Measurements from ENCODE around the gene COL11A2.
A peak's percentile ranks its signal among the peaks of the same experiment; 100 is the strongest.
"Not testable (repeated sequence)": the region's sequence is repeated elsewhere in the genome, so short reads cannot be mapped to it uniquely, and the experiment has no call there.

COL11A2 gene

DNA sequence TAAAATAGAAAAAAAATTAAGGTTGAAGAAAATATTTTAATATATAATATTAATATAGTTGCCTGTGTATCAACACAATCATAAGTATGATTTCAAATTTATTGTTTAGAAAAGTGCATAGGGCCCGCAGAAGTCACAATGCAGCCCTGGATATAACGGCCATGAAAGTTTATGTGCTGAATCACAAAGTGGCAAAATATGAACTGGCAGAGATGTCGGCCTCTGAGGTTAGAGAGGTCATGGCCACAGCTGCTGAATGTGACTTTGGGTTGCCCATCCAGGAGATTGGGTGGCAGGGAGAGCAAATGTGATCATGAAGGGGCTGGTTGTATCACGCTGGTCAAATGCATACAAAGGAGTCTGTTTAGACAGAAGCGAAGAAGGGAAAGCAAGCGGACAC is 35.7 kb downstream of the COL11A2 start:
- no peak for DNase-seq (ENCODE audit: low read depth in 2 of 2)

DNA sequence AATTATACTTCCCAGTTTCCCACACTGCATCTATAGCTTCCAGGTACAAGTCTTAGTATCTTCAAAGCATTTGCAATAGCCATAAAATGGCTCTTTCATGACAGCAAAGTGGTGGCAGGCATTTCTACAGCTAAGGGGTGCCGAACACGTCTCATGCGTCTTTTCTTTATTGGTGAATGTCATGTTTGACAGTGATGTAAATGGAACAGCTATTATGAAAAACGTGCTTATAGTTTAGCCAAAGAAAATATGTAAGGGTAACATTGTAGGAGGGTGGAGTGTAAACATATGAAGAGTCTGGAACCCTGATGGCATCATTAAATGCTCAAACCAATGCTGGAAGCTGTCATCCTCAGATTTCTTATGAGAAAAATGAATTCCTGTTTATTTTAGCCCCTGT is 37.9 kb downstream of the COL11A2 start:
- DNase-seq (ENCODE audit: low read depth in 2 of 2) = no peak

DNA sequence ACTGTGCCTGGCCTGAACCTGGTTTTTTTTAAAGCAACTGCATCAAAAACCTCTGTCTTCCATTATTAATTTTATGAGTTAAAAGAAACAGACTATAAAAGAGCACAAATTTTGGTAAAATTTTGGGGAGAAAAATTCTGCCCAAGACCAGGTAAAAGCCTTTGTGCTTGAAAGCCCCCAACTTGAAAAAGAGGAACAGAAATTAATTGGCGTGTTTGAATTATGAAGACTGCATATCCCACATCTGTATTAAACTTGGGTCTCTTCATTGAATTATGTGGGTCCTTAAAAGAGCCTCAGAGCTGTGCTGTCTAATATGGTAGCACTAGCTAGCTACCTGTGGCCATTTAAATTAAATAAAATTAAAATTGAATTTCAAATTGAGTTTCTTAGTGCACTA is 41.2 kb downstream of the COL11A2 start:
- DNase-seq (ENCODE audit: low read depth in 2 of 2) = no peak

DNA sequence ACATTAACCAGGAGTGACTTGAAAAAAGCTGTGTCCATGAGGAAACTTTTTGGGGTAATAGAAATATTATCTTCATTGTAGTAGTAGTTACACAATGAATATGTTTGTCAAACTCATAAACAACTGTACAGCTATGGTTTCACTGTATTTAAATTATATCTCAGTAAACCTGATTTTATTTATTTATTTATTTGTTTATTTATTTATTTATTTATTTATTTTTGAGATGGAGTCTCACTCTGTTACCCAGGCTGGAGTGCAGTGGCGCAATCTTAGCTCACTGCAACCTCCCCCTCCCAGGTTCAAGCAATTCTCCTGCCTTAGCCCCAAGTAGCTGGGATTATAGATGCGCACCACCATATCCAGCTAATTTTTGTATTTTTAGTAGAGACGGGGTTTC is 41.7 kb downstream of the COL11A2 start:
- DNase-seq (ENCODE audit: low read depth in 2 of 2) = not testable (repeated sequence)

DNA sequence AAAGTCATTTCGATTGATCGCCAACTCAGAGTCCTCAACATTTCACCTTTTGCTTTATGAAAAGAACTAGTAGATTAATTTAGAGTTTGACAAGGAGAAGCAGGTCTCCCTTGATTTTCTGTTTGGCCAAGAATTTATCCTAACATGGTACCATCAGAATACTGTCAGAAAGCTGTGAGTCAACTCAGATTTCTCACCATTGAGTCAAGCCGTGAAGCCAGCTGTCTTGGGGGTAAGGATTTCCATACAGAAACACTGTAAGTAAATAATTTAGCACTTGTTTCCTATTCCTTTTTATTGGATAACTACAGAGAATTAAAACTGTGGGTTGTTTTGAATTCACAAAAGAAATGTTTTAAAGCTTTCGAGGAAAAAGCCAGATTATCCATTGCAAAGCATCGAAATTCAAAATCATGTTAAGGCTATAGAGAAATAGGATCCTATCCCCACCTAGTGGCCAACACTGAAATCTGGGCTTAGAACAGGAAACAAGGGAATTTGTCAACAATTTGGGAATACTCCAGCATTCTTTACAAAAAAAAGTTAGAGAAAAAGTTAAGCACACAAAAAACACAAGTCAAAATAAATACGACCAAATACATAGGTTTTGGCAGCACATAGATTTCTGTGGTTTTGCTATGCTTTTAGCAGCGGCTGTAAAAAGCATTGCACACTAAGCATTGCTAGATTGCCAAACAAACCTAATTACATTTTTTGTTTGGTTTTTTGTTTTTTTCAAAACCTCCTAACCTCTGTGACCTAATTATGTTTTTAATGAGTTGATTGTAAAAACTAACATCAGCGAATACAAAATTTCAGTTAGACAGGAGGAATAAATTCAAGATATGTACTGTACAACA is 44.2 kb downstream of the COL11A2 start:
- no peak for DNase-seq (ENCODE audit: low read depth in 2 of 2)

DNA sequence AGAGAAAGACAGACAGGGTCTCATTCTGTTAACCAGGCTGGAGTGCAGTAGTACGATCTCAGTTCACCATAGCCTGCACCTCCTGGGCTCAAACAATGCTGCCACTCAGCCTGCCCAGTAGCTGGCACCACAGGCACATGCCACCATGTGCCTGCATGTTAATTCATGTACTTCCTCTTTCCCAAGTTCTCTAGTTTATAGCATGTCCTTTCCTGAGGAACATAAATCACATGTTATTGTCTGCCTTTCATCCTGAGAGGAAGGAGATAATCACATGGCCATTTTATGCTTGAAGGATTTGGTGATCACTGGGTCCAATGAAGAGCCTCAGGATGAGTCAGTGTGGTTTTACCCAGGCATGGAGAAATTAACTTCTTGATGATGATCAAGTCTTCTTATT is 47.9 kb downstream of the COL11A2 start:
- DNase-seq (ENCODE audit: low read depth in 2 of 2) = no peak

DNA sequence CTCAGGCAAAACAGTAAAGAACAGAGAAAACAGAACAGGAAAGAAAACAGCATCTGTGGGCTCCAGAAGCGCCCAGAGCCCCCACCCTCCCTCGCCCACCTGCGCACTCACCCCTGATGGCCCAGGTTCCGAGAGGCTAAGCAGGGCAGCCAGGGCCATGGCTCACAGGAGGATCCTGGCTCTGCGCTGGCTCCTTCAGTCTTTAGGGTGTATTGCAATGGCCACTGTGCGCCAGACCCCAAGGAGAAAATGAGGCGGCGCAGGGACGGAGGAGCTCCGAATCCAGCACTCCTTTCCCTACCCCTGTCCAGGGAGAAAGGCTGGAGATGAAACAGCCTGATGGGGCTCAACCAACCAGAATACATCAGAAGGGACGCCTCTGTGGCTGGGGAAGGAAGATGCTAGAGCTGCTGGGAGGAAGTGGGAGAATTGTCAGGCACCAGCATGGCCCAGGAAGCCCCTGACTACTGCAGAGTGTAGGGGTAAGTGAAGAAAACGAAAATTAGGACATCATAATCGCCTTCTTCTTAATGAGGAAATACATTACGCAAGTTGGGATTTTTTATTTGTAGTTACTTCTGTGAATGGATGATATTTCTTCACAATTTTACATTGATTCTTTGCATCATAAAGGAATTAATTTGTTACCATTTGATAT is 49.0 kb downstream of the COL11A2 start:
- DNase-seq (ENCODE audit: low read depth in 2 of 2) = no peak

DNA sequence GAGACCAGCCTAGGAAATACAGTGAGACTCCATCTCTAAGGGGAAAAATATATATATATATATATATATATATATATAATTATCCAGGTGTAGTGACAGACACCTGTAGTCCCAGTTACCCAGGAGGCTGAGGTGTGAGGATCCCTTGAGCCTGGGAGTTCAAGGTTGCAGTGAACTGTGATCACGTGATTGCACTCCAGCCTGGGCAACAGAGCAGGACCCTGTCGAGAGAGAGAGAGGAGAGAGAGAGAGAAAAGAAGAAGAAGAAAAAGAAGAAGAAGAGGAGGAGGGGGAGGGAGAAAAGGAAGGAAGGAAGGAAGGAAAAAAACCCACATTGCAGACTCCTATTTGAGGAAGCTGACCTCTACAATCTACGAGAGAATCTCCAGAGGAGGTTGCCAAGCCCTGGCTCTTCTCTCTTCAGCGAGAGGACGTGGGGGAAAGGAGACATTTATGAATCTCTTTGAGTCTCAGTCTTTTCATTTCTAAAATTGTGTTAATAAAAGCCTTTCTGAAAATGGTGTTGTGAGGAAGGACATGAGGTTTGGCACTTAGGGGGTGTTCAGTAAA is 49.7 kb downstream of the COL11A2 start:
- no peak for DNase-seq (ENCODE audit: low read depth in 2 of 2)

DNA sequence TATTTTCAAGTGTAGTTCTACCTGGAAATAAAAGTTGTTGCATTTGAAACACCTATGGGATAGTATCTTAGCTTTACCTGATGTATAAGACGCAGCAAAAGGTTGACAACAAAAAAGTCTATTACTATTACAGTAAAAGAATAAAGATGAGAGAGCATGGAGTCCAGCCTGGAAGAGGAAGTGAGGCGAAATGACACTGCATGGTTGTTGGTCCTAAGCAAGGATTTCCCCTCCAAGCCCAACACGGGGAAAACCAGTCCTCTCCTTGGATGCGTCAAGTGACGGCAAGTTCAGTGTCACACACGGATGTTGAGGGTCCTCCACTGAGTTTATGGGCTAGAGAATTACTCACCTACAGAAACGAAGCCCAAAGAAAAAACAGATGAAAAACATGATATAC is 51.7 kb downstream of the COL11A2 start:
- no peak for DNase-seq (ENCODE audit: low read depth in 2 of 2)

DNA sequence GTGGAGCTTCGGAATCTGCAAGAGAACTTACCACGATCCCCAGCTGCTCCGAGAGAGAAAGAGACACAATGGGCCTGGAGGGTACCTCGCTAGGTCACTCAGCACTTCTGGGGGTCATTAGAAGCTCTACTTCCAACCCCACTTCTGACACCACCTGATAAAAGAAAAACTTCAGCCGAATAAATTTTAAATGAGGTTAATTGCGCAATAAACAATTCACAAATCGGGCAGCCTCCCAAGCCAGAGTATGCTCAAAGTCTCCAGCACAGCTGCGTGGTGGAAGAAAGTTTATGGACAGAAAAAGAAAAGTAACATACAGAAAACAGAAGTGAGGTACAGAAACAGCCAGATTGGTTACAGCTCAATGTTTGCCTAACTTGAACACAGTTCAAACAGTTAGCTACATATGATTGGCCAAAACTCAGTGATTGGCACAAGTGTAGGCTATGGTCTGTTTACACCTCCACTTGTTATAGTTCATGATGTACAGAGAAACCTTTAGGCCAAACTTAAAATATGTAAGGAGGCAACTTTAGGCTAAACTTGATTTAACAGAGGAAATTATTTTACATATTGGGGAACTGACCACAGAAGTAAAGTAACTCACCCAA is 52.6 kb downstream of the COL11A2 start:
- no peak for DNase-seq (ENCODE audit: low read depth in 2 of 2)

DNA sequence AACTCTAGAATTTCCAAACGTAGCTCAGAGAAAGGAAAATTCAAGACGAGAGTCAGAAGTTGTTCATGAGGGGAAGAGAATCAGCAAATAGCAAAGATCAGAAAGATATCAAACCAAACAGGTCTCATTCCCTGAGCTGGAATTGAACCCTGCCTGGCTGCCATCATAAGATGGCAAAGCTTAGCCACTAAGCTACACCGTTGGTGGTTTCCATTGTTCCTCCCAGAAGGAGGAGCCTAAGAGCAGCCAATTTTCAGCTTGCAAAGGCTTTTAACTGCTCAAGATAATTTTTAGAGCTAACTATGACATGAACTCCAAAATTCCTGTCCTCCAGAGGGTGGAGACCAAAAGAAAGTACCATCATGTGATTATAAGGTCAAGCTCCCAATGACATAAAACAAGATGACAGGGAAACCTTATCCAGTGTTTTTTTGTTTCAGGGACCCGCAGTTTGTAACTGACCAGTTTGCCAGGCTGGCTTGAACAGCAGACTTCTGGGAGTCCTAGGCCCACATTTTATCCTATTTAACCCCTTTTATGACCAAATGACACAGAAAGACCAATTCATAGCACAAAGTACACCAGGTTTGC is 55.9 kb downstream of the COL11A2 start:
- no peak for DNase-seq (ENCODE audit: low read depth in 2 of 2)

DNA sequence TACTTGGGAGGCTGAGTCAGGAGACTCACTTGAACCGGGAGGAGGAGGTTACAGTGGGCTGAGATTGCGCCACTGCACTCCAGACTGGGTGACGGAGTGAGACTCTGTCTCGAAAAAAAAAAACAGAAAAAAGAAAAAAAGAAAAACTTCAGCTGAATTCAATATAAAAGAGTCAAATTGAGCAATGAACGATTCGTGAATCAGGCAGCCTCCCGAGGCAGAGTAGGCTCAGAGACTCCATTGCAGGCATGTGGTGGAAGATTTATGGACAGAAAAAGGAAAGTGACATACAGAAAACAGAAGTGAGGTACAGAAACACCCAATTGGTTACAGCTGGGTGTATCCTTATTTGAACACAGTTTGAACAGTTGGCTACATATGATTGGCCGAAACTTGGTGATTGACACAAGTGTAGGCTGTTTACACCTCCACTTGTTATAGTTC is 60.2 kb downstream of the COL11A2 start:
- no peak for DNase-seq (ENCODE audit: low read depth in 2 of 2)

DNA sequence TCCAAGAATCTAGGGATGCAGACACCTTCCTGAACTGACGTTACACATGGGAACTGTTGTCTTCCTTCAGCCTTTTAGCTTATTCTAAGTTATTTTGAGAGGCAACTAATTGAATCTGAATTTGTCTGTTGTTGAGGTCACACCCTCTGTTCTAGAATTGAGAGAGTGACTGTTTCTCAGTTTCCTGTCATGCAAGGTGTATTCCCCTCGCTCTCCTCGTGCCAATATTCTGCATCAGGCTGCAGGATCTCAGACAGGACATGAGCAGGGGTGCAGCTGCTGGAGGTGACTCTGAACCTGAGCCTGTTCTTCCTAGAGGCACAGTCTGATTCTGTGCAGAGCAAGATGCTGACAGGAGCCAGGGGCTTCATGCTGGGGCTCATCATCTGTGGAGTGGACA is 63.9 kb downstream of the COL11A2 start:
- DNase-seq (ENCODE audit: low read depth in 2 of 2) = no peak

DNA sequence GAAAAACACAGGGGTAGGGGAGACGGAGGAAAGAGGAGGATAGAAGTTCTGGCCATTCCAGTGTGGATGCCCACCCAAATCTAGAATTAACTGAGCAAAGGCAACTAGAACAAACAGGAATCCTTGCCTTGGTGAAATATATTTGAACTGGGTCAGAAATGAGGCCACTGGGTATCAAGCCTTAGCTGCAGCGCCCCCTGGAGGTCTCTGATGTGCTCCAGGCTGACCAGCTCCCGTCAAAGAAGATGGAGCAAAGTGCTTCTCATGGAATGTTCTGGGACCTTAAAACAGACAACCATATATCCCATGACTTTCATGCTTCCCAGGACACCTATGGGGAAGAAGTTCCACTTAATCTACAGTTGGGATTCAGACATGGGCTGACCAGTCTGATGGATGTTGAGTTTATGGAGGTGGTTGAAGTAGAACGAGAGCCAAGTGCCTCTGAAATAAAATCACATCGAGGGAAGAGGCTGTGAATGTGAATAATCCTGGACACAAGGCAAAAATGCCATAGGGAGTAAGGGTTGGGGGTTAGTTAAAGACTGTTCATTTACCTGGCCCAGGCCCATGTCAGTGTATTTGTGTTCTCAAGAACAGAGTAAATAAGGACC is 66.1 kb downstream of the COL11A2 start:
- peak; percentile 37 to 49 for DNase-seq (ENCODE audit: low read depth in 2 of 2)

DNA sequence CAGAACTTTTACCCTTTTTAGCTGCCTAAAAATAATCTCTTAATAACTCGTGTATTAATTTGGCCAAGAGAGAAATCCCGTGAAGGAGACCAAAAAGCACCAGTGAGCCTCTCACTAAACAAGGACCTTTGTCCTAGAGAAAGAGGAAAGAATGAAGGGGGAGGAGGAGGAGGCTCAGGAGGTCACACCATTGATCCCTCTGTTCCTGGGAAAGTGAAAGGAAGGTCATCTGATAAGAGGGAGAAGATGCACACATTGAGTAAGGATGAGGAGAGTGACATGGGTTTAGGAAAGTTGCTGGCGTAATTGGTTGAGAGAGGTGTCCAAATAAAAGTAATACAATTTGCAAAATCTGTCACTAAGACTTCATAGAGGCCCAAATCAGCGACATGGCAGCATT is 67.3 kb downstream of the COL11A2 start:
- no peak for DNase-seq (ENCODE audit: low read depth in 2 of 2)

DNA sequence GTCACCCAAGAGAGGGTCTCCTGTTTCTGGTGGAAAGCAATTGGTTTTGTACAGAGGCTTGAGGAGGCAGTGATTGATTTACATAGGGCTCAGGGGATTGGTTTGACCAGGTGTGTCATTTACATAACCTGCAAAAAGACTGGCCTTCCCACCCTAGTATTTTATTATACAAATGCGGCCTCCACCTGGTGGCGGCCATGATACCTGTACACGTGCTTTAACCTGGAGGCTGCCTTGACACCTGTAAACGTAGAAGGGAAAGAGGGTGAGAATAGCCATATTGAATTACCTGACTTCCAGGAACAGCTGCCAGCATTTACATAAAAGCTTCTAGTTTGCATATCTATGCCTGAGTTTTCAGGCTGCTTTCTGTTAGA is 67.8 kb downstream of the COL11A2 start:
- no peak for DNase-seq (ENCODE audit: low read depth in 2 of 2)

DNA sequence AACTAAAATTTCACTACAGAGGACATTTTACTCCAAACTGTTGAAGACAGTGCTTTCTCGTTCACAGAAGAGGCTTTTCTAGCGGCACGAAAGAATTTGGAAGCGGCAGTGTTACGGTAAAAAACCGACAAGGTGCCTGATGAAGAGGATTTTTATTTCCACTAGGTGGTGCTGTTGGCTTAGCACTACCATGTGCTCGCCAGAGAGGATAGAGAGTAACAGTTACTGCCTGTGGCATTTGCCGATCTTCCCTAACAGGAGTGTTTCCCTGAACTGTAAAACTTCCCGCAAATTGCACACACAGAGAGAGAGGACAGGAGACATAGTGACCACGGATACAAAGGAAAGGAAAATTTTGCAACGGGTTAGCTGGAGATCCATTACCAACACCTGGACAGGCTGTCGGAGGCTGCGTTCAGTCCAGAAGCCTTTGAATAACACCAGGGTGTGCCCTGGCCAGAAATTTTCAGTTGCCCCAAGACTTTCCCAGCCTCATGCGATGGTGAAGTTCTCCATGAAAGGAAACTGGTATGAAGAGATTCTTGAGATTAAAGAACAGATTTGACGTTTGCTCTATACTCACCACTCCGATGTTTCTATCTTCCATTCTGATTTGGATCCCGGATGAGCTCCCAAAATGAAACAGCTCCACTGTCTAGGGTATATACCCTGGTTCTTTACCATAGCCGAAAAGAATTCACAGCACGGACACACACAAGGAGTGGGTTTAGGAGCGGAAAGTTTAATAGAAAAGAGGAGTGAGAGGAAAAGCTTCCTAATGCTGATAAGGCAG is 68.3 kb downstream of the COL11A2 start:
- DNase-seq (ENCODE audit: low read depth in 2 of 2) = no peak

DNA sequence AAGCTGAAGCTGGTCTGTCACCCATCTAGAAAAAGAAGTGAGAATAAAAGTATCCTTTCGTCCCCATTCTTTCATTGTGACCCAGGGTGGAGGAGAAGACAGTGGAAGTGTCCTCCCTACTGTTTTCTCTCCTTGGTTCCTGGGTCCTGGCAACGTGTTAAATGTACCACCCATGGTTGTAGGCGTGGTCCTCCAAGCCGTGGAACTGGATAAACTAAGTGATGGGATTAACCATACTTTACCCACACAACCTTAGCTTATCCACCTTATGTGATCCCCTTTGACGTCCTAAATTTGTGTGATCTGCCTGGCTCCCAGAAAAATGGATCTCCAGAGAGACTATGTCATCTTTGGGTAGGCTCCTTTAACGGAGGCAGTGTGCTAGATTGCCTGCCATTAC is 69.1 kb downstream of the COL11A2 start:
- no peak for DNase-seq (ENCODE audit: low read depth in 2 of 2)

DNA sequence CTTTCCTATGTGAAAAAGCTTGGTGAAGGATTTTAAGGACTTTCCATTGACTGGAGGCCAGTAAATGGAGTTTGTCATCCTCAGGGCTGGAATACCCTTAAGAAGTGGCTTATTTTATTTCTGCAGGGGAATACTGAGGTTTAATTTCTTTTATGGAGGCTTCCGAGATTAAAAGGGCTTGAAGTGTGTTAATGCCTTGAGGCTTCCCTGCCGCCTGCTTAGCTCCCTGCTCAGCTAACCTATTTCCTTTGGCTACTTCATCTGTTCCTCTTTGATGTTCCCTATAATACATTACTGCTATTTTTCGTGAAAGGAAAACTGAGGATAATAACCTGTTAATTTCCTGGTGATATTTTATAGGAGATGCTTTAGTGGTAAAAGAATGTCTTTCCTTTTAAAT is 72.3 kb downstream of the COL11A2 start:
- DNase-seq (ENCODE audit: low read depth in 2 of 2) = no peak

DNA sequence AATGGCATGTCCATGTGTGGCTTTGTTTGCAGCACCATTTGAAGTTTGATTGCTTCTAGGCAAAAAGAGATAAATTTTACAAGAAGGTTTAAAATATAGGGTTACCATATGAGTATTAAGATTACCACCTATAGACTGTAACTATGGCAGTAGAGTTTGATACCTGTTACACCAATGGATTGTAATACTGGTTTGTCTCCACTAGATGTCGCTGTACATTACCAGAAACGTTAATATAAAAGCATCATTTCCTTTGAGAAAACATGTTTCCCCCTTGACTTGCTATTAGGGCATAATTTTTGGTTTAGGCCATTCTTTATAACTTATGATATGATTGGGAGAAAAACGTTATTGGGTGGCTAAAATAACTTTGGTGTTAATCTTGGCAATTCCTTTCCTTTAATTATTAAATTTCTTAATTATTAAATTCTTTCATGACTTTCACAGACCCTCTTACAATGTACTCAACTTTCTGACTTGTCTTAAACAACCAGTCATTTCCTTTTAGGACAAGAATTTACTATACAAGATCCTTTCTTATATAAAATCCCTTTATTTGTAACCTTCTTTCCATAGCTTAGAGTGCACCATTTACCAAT is 73.6 kb downstream of the COL11A2 start:
- DNase-seq (ENCODE audit: low read depth in 2 of 2) = no peak
